ENCODE measurements around the gene MIF4GD. TPM values are rescaled to one million over a fixed set of nuclear protein-coding genes. Genes with fewer than 3 reads are reported as not detected.

Gene MIF4GD
- total and polyA plus RNA-seq, 7 experiments from 2014 or later: 26.9 to 90.0 (median 37.1) TPM

DNA sequence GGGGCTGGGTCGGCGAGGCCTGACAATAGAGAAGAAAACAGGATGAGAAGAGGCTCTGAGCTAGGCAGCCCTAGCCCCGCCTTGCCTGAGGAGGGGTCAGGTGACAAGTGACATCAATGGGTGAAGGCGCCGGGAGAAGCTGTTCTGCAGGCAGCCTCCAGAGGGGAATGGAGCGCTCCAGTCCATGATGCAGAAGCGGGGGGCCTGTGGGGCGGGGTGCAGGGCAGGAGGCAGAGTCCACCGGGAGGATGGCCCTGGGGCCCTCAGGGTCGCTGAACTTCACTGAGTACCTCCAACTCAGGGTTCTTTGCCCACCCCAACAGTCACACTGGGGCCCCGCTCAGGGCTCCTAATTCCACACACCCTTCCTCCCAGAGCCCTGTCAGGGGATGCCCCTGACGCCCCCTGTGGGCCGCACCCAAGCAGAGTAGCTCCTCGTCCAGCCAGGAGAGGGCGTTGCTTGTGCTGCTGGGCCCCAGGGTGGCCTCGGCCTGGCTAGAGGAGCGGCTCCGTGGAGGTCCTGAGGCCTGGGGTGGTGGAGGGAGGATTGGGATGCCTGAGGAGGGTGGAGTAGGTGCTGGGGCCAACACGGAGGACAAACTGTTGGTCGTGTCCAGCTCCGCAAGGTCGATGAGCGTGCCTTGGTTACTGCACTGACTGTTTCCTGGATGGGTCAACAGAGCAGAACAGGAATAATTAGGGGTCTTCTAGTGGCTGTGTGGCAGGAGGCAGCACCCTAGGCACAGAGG lies 30.5 kb downstream of the MIF4GD start:
- no peak overlapping the region for H3K27ac ChIP-seq (ENCODE audit: low read depth, low read length)
- ChIA-PET CTCF (interaction anchor here (0.6 to 4.9 kb wide), 6 partner anchors 11 to 271 kb away, joined by 3 to 26 read pairs (median 7); partner anchors contain the start of genes MIF4GD and MRPS7), POLR2A (interaction anchor here (0.7 to 1.6 kb wide), 4 partner anchors 21 to 92 kb away, joined by 3 to 6 read pairs (median 4); partner anchors contain the start of genes GGA3, MRPS7 and SLC25A19)
- H3K4me3 ChIP-seq (ENCODE audit: low read length): no peak overlapping the region
- Mint-ChIP-seq H3K27ac (peak overlapping the region in 3 of 9 donors; percentile 21 to 76 (median 48)), H3K27me3 (no peaks in the 10 kb centered on the region), H3K4me1 (peaks cover 5 to 33% (median 15%) of the 10 kb centered on the region in 7 donors), H3K36me3 (peaks cover 8 to 28% (median 12%) of the 10 kb centered on the region in 5 donors), H3K4me3 (no peak overlapping the region), H3K9me3 (no peaks in the 10 kb centered on the region)
- H3K4me1 ChIP-seq (ENCODE audit: control insufficient read depth in 2 of 2, insufficient read depth in 2 of 2, low read length in 2 of 2): peaks cover 0 to 30% of the 10 kb centered on the region in 2 donors
- H3K36me3 ChIP-seq (ENCODE audit: control insufficient read depth in 2 of 3, insufficient read depth in 3 of 3, low read length in 3 of 3): peaks cover 30 to 98% (median 31%) of the 10 kb centered on the region in 3 experiments
- intact Hi-C loops (cut with micrococcal nuclease): loop anchor here (1.0 kb wide), 2 partner anchors 31 to 172 kb away; partner anchors contain the start of gene MIF4GD (in 1 of the 2)
- no peaks in the 10 kb centered on the region for H3K9me3 ChIP-seq (ENCODE audit: control insufficient read depth in 2 of 3, low read length in 3 of 3)
- DNase-seq (peak in 4 of 9 donors; percentile 19 to 42 (median 32)), ATAC-seq (peak; percentile 38)
- H3K27me3 ChIP-seq (ENCODE audit: control insufficient read depth in 2 of 2, insufficient read depth in 2 of 2, low read length in 2 of 2): no peaks in the 10 kb centered on the region

DNA sequence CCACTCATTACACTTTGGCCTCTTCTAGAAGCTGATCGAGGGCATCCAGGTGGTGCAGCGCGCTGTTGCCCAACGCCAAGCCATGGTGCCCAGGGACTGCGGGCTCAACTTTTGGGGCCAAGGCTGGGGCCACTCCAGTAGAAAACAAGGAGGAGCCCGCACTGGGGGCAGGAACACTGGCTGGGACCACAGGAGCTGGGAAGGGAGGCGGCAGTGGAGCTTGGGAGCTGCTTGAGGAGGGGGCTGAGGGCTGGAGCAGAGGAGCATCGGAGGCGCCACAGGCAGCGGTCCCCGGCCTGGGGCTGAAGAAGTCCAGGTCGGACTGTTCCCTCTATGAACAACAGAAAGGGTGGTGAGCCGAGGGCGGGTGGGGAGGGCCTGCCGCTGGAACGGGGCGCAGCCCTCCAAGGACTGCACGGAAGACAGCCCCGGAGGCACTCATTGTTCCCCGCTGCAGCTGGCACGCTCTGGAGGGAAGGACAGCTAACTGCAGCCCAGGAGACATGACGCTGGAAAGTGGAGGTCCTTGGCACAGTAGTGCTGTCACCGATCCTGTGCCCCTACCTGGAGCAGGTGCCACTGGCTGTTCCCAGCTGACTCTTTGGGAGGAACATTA lies 31.1 kb downstream of the MIF4GD start:
- Mint-ChIP-seq H3K9me3 (no peaks in the 10 kb centered on the region), H3K36me3 (peaks cover 8 to 32% (median 17%) of the 10 kb centered on the region in 5 donors), H3K27me3 (no peaks in the 10 kb centered on the region), H3K27ac (peak overlapping the region in 3 of 9 donors; percentile 48 to 76 (median 55)), H3K4me1 (peaks cover 5 to 33% (median 15%) of the 10 kb centered on the region in 7 donors), H3K4me3 (no peak overlapping the region)
- no peak for ATAC-seq
- peaks cover 30 to 98% (median 30%) of the 10 kb centered on the region in 3 experiments for H3K36me3 ChIP-seq (ENCODE audit: control insufficient read depth in 2 of 3, insufficient read depth in 3 of 3, low read length in 3 of 3)
- CTCF ChIA-PET: interaction anchor here (0.5 to 4.9 kb wide), 9 partner anchors 10 to 180 kb away, joined by 3 to 26 read pairs (median 6); partner anchors contain the start of gene MRPS7
- H3K27me3 ChIP-seq (ENCODE audit: control insufficient read depth in 2 of 2, insufficient read depth in 2 of 2, low read length in 2 of 2): no peaks in the 10 kb centered on the region
- POLR2A ChIA-PET: interaction anchor here (0.8 to 1.6 kb wide), 5 partner anchors 18 to 92 kb away, joined by 3 to 6 read pairs (median 4); partner anchors contain the start of genes GGA3, MRPS7 and SLC25A19
- intact Hi-C loops (cut with micrococcal nuclease): loop anchor here (1.0 kb wide), 2 partner anchors 31 to 172 kb away; partner anchors contain the start of gene MIF4GD (in 1 of the 2)
- DNase-seq: no peak
- H3K4me3 ChIP-seq (ENCODE audit: low read length): no peak overlapping the region
- no peaks in the 10 kb centered on the region for H3K9me3 ChIP-seq (ENCODE audit: control insufficient read depth in 2 of 3, low read length in 3 of 3)
- H3K27ac ChIP-seq (ENCODE audit: low read depth, low read length): no peak overlapping the region
- H3K4me1 ChIP-seq (ENCODE audit: control insufficient read depth in 2 of 2, insufficient read depth in 2 of 2, low read length in 2 of 2): peaks cover 0 to 30% of the 10 kb centered on the region in 2 donors

DNA sequence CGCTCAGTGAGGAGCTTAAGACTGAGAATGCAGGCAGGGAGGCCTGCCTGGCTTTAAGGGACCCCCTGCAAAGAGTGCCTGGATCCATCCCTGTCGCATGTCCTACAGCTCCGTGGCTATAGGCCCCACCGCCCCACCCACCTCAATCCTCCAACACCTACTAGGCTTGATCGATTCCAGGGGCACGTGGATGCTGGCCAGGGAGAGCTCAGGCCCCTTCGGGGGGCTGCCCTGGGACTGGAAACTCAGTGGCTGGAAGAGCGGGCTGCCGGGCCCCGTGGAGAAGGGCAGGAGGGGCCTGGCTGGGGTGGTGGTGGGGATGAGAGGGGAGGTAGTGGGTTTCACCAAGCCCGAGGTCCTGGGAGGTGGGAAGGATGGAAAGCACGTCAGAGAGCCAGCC lies 31.8 kb downstream of the MIF4GD start:
- peak overlapping the region in 2 of 10 donors; percentile 46 to 51 for H3K4me3 Mint-ChIP-seq
- intact Hi-C loops (cut with micrococcal nuclease): no loop called here

DNA sequence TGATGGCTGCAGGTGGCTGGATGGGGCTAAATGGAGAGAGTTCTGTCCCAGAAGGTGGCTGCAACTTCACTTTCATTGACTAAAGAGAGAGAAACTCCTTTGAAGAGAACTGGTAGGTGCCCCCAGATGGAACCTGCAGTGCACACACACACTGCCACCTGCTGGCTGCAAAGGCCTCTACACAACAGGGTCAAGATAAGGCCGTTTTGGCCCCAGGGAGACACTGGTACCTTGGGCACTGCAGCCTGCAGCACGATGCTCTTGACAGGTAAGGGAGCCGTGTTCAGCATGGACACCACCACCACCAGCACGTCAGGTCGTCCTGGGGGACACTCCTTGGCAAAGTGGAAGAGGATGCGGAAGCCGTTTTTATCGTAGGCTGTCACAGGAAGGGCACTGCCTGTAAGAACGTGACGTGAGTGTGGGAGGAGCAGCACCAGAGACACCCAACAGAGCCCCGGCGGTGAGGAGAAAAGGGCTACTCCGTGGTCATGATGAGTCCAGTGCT lies 32.3 kb downstream of the MIF4GD start:
- H3K36me3 ChIP-seq (ENCODE audit: control insufficient read depth in 2 of 3, insufficient read depth in 3 of 3, low read length in 3 of 3): peaks cover 19 to 95% (median 36%) of the 10 kb centered on the region in 3 experiments
- H3K9me3 ChIP-seq (ENCODE audit: control insufficient read depth in 2 of 3, low read length in 3 of 3): no peaks in the 10 kb centered on the region
- H3K4me1 ChIP-seq (ENCODE audit: control insufficient read depth in 2 of 2, insufficient read depth in 2 of 2, low read length in 2 of 2): peaks cover 0 to 28% of the 10 kb centered on the region in 2 donors
- H3K27me3 ChIP-seq (ENCODE audit: control insufficient read depth in 2 of 2, insufficient read depth in 2 of 2, low read length in 2 of 2): no peaks in the 10 kb centered on the region
- Mint-ChIP-seq H3K4me1 (peaks cover 5 to 25% (median 12%) of the 10 kb centered on the region in 7 donors), H3K27me3 (no peaks in the 10 kb centered on the region), H3K9me3 (no peaks in the 10 kb centered on the region), H3K27ac (peak overlapping the region; percentile 7 to 93 (median 85)), H3K4me3 (peak overlapping the region in 4 of 10 donors; percentile 38 to 51 (median 46)), H3K36me3 (peaks cover 8 to 32% (median 17%) of the 10 kb centered on the region in 5 donors)
- ChIA-PET CTCF (interaction anchor here (0.6 to 4.9 kb wide), 8 partner anchors 9 to 267 kb away, joined by 3 to 26 read pairs (median 5); no protein-coding TSS in a partner anchor), POLR2A (interaction anchor here (1.0 to 1.6 kb wide), 3 partner anchors 11 to 91 kb away, joined by 3 to 8 read pairs (median 4); no protein-coding TSS in a partner anchor)
- intact Hi-C loops (cut with micrococcal nuclease): loop anchor here (1.0 kb wide), 3 partner anchors 124 to 277 kb away; no protein-coding TSS in a partner anchor
- H3K4me3 ChIP-seq (ENCODE audit: low read length): no peak overlapping the region
- peak; percentile 33 to 60 (median 55) for DNase-seq
- no peak overlapping the region for H3K27ac ChIP-seq (ENCODE audit: low read depth, low read length)
- ATAC-seq: peak; percentile 83

More for the DNA sequence above, 31.8 kb downstream of the MIF4GD start:
- ChIA-PET POLR2A (interaction anchor here (0.8 to 1.6 kb wide), 3 partner anchors 17 to 91 kb away, joined by 3 to 5 read pairs (median 4); partner anchors contain the start of gene SLC25A19), CTCF (interaction anchor here (0.5 to 4.9 kb wide), 7 partner anchors 9 to 179 kb away, joined by 3 to 26 read pairs (median 6); no protein-coding TSS in a partner anchor)
- Histone ChIP-seq H3K36me3 (ENCODE audit: control insufficient read depth in 2 of 3, insufficient read depth in 3 of 3, low read length in 3 of 3) (peaks cover 24 to 98% (median 36%) of the 10 kb centered on the region in 3 experiments), H3K27ac (ENCODE audit: low read depth, low read length) (no peak overlapping the region), H3K9me3 (ENCODE audit: control insufficient read depth in 2 of 3, low read length in 3 of 3) (no peaks in the 10 kb centered on the region), H3K27me3 (ENCODE audit: control insufficient read depth in 2 of 2, insufficient read depth in 2 of 2, low read length in 2 of 2) (no peaks in the 10 kb centered on the region), H3K4me3 (ENCODE audit: low read length) (no peak overlapping the region), H3K4me1 (ENCODE audit: control insufficient read depth in 2 of 2, insufficient read depth in 2 of 2, low read length in 2 of 2) (peaks cover 0 to 30% of the 10 kb centered on the region in 2 donors)
- H3K9me3 Mint-ChIP-seq: no peaks in the 10 kb centered on the region
- H3K27me3 Mint-ChIP-seq: no peaks in the 10 kb centered on the region
- ATAC-seq: no peak
- peak overlapping the region in 8 of 9 donors; percentile 7 to 93 (median 88) for H3K27ac Mint-ChIP-seq
- peaks cover 5 to 29% (median 13%) of the 10 kb centered on the region in 7 donors for H3K4me1 Mint-ChIP-seq
- peaks cover 8 to 35% (median 17%) of the 10 kb centered on the region in 5 donors for H3K36me3 Mint-ChIP-seq
- no peak for DNase-seq

DNA sequence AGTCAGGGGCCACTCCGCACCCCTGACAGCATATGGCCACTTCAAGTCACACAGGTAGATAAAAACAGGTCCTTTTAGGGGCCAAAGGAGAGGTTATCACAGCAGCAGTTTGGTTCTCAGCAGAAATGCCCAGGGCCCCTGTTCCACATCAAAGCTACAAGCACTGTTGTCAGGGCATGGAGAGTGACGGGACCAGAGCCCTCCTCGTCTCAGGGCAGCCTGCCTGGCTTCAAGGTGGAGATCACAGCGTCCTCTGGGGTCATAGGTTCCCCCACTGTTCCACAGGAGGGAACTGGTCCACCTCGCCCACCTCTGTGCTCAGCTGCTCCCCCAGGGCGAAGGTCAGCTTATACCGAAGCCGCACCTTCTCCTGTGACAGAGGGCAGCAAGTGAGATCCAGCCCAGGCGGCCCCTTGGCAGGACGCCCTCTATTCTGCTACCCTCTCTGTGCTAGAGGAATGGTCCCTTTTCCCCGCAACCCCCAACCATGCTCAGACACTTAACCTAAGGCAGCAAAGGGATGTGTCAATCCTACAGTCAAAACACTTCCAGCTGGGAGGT lies 32.9 kb downstream of the MIF4GD start:
- H3K27ac ChIP-seq (ENCODE audit: low read depth, low read length): no peak overlapping the region
- no peak for ATAC-seq
- no peak overlapping the region for H3K4me3 ChIP-seq (ENCODE audit: low read length)
- DNase-seq: no peak
- intact Hi-C loops (cut with micrococcal nuclease): loop anchor here (1.0 kb wide), 3 partner anchors 124 to 277 kb away; no protein-coding TSS in a partner anchor
- ChIA-PET CTCF (interaction anchor here (0.9 to 4.9 kb wide), 5 partner anchors 8 to 266 kb away, joined by 3 to 26 read pairs (median 3); no protein-coding TSS in a partner anchor), POLR2A (interaction anchor here (0.6 to 1.0 kb wide), 2 partner anchors 9 to 11 kb away, joined by 4 to 8 read pairs; no protein-coding TSS in a partner anchor)
- Mint-ChIP-seq H3K27ac (peak overlapping the region in 2 of 9 donors; percentile 73 to 90), H3K36me3 (peaks cover 4 to 34% (median 13%) of the 10 kb centered on the region in 5 donors), H3K4me3 (no peak overlapping the region), H3K9me3 (no peaks in the 10 kb centered on the region), H3K27me3 (no peaks in the 10 kb centered on the region), H3K4me1 (peaks cover 5 to 20% (median 10%) of the 10 kb centered on the region in 7 donors)
- H3K27me3 ChIP-seq (ENCODE audit: control insufficient read depth in 2 of 2, insufficient read depth in 2 of 2, low read length in 2 of 2): no peaks in the 10 kb centered on the region
- no peaks in the 10 kb centered on the region for H3K9me3 ChIP-seq (ENCODE audit: control insufficient read depth in 2 of 3, low read length in 3 of 3)
- H3K36me3 ChIP-seq (ENCODE audit: control insufficient read depth in 2 of 3, insufficient read depth in 3 of 3, low read length in 3 of 3): peaks cover 15 to 92% (median 32%) of the 10 kb centered on the region in 3 experiments
- peaks cover 0 to 21% of the 10 kb centered on the region in 2 donors for H3K4me1 ChIP-seq (ENCODE audit: control insufficient read depth in 2 of 2, insufficient read depth in 2 of 2, low read length in 2 of 2)
